ENCODE data around the gene MYADML2. TPM values are rescaled to one million over a fixed set of nuclear protein-coding genes. Genes with fewer than 3 reads are reported as not detected.
"Not testable (repeated sequence)": the region's sequence is repeated elsewhere in the genome, so short reads cannot be mapped to it uniquely, and the experiment has no call there.

Gene MYADML2
- total RNA-seq, 1 experiment from 2014 or later = not detected

DNA sequence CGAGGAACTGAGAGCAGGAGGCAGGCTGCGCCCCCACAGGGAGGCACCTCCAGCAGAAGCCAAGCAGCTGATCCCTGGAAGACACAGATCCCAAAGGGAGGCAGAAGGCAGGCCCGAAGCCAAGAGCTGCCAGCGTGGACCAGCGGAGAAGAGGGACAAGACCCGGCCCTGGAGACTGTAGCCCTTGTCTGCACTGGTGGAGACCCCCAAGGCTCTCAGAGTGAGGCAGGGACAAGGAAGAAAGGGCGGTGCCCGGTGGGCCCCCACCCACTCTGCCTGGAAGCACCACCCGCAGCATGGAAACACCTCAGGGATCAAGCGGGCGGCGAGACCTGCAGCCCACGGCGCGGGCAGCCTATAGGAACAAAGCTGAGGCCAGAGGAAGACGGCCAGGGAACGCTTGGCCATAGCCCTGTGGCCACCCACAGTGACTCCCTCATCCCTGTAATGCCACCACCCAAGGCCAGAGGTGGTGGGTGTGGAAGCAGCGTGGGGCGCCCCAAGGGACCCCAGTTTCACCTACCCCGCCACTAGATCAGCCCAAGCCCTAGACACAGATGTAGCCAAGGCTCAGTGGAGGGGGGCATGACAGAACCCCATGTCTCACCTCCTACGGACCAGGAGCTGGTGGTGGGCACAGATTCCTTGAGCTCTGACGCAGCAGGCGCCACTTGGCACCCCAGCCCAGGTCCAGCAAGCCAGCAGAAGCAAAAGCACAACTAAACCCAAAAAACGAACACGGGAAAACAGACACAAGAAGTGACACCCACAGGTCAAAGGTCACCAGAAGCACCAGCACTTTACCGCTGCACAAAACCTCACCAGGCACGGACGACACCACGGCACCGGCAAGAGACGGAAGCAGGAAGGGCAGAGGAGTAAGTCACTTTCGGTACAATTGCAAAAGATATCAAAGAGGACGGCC, 26.2 kb downstream of the MYADML2 start:
- no peak for DNase-seq (ENCODE audit: low read depth, low spot score)
- in situ Hi-C loops (cut with HindIII; ENCODE audit: low pct_unique_long_range_greater_than_20kb, low sequenced_read_pairs) = no loop called here

DNA sequence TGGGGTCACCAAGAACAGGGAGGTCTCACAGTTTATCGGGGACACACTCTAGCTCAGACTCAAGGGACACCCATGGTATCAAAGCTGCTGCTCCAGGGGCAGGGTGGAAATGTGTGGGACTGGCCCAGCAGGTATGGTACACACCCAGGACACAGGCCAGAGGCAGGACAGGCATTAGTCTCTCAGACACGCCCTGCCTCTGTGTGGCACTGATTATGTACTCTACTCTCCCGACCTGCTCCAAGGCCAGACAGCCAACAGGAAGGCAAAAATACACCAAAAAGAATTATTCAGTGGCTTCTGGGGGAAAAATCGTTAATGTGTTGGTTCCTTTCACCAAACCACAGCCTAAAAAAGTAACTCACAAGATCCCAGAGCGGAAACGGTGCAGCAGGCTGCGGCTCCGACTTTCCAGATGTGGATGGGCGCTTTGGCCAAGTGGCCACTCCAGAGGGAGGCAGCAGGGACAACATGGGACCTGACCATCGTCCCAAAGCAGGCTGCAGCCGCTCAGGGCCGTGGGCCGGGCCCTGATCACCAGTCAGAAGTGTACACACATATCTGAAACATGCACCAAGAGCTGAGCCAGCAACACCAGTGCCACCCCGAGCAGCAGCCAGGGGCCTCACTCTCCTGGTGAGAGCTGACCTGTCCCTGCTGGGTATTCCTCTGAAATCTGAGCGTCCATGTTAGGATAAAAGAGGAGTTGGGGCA, 28.0 kb downstream of the MYADML2 start:
- no peak for DNase-seq (ENCODE audit: low read depth, low spot score)
- in situ Hi-C loops (cut with HindIII; ENCODE audit: low pct_unique_long_range_greater_than_20kb, low sequenced_read_pairs) = no loop called here

DNA sequence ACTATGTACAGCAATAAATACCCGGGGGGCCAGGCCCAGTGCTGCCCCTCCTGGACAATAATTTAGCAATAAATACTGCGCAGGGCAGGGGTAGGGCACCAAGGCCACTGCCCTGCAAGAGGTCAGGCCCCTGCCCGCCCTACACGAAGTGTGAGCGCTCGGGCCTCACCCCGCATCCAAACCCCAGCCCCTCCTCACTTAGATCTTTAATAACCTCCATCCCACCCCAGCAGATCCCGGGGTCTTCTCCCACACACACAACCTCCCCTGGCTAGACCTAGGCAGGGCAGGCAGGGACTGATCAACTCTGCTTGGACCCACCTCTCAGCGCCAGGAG, 28.7 kb downstream of the MYADML2 start:
- in situ Hi-C loops (cut with HindIII; ENCODE audit: low pct_unique_long_range_greater_than_20kb, low sequenced_read_pairs); DNase-seq (ENCODE audit: low read depth, low spot score): not testable (repeated sequence)

DNA sequence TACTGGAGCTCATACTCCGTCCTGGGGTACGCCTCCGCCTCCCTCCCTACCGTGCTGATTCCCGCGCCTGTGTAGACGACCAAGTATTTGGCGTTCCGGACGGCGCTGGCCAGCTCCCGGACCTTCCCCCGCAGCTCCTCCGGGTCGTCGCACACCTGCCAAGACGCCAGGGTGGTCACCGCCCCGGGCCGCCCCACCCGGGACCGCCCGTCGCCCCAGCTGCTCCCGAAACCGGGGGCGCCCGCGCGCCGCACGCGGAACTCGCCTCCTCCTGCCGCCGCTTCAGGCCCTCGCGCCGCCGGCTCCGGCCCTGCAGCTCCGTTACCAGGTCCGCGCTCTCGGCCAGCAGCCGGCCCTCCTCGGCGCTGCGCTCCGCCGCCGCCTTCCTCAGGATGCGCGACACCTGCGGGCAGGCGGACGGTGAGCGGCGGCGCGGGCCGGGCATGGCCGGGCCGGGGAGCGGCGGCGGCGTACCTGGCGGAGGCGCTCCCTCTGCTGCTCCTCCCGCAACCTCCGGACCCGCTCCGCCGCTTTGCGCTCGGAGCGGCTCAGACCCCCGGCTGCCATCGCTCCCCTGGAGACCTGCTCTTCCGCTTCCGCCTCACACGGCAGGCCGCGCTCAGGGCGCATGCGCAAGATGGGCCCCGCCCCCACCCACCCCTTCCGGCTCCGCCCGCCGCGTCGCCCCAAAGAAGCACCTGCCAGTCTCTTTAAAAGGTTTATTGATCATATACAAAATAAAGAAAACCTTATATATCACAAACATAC, 29.3 kb downstream of the MYADML2 start, which contains the start of gene SIRT7:
Gene SIRT7, minus strand, starts transcription at position 612 of the 768 bp plus-strand sequence. Its CDS starts 45 bp downstream, at position 567.
- DNase-seq (ENCODE audit: low read depth, low spot score) = peak; percentile 89
- in situ Hi-C loops (cut with HindIII; ENCODE audit: low pct_unique_long_range_greater_than_20kb, low sequenced_read_pairs) = no loop called here

DNA sequence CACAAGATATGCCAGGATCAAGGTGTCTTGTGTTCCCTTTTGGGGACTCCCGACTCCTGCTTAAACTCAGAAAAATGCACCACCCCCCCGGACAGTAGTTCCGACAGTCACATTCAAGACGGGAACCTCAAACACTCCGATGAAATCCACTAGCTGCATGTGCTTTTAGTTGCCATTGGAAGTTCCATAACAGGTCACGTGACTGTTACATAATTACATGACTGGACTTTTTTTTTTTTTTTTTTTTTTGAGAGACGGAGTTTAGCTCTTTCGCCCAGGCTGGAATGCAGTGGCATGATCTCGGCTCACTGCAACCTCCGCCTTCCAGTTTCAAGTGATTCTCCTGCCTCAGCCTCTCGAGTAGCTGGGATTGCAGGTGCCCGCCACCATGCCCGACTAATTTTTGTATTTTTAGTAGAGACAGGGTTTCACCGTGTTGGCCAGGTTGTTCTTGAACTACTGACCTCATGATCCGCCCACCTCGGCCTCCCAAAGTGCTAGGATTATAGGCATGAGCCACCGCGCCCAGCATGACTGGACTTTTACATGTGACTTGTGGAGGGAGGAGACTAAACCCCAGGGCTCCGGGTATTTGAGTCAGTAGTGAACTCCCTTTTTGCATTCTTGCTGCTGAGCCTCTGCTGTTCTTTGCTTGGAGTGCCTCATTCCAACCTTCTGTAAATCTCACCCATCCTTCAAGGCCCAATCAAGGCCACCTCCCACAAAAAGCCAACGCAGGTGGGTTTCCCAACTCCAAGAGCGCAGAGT, 30.6 kb downstream of the MYADML2 start:
- in situ Hi-C loops (cut with HindIII; ENCODE audit: low pct_unique_long_range_greater_than_20kb, low sequenced_read_pairs) = no loop called here
- DNase-seq (ENCODE audit: low read depth, low spot score) = peak; percentile 52

DNA sequence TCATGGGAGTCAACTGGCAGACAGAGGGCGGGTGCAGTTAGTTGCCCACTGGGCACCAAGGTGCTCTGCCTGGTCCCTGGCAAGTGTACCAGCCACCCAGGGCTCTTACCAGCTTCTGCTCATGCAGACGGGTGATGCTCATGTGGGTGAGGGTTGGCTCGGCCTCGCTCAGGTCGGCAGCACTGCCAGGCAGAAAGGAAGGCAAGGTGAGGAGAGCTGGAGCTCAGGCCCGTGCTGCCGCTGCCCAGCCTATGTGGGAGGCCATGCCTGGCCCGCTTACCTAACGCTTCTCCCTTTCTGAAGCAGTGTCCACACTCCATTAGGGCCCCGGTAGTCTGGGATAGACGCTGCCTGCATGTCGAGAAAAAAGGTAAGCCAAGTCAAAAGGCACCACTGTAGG, 31.7 kb downstream of the MYADML2 start:
- in situ Hi-C loops (cut with HindIII; ENCODE audit: low pct_unique_long_range_greater_than_20kb, low sequenced_read_pairs) = no loop called here
- no peak for DNase-seq (ENCODE audit: low read depth, low spot score)

DNA sequence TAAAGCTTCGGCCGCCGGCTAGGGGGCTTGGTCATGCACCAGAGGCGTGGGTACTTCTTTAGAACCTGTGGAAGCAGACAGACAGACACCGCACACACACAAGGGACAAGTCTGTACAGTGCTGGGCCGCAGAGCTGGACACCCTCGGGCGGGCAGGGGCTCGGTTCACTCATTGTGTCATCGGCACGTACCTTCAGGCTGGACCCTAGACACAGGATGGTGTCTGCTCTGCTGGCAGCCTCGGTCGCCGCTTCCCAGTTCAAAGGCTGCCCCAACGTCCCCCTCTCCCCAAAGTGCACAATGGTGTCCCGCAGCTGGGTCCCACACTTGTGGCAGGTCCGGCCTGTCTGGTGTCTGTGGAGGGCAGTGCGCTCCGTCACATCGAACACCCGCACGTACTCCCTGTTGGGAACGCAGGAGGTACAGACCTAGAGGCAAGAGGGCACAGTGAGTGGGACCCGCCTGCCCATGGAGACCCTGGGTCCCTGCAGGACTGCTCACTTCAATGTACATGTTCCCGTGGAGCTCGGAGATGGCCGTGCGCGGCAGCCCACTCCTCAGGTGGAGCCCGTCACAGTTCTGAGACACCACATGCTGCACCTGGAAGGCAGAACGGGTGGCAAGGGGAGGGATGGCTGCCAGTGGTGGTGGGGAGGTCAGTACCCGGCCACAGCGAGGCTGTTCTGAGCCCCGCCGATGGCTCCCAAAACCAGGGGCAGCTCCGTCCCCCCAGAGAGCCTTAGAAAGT, 32.8 kb downstream of the MYADML2 start:
- no peak for DNase-seq (ENCODE audit: low read depth, low spot score)
- in situ Hi-C loops (cut with HindIII; ENCODE audit: low pct_unique_long_range_greater_than_20kb, low sequenced_read_pairs) = no loop called here

DNA sequence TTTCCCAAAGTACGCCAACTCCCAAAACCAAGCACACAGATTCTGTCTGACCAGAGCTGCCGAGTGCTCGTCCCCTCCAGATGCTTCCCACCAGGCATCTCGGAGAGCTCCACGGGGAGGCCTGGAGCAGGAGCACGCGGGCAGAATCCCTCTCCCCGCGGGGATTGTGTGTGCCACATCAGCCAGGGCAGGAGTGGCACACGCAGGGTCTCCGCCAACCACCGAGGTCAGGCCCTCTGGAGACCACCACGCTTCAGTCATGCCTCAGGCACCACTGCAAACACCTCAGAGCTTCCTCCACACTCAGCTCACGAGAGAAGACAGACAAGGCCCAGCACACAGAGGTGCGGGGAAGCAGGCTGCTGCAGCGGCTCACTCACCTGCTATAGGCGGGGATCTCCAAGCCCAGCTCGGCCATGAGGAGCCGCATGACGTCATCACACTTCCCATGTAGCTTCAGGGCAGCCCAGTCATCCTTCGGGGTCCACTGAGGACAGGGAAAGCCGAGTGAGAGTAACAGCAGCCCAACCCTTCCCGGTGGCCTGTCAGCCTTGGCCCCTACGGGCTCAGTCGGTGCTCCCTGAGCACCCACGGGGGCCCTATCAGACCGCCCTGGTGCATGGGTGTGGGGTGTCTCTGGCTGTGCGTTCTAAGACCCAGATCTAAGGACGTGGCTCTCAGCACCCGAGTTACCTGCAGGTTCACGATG, 33.5 kb downstream of the MYADML2 start:
- no peak for DNase-seq (ENCODE audit: low read depth, low spot score)
- in situ Hi-C loops (cut with HindIII; ENCODE audit: low pct_unique_long_range_greater_than_20kb, low sequenced_read_pairs) = no loop called here

DNA sequence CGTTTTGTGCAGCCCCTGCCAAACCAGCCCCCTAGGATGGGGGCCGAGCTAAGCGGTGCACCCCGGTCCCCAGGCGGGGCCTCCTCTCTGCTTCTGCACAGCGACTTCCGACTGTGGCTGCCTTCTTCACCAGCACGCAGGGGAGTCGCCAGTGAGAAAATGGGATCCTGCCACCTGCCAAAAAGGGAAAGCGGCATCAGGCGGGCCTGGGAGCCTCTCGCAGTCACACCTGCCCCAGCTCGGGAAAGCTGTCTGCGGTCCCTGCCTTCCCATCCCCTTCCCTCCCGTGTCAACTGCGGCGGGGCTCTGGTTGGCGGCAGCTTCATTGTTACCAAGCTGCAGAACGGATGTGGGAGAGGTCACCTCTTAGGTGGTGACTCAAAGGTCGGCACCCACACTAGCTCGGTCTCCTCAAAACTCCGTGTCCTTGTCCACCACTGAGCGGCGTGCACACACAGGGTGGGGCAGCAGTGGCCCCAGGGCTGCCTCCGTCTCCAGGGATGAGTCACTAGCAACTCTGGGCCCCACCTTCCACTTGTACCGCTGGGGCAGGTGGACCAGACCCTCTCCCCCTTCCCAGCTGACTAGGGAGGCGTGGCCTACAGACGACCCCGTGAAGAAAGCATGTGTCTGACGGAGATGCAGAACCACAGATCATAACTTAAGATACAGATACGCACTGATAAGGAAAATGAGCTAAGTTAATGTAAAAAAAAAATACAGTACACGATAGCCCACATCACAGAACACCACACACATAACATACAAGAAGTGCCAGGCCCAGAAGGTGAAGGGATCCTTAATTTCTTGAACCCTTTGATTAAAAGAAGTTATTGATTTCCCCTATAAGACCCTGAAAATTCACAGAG, 34.4 kb downstream of the MYADML2 start:
- in situ Hi-C loops (cut with HindIII; ENCODE audit: low pct_unique_long_range_greater_than_20kb, low sequenced_read_pairs) = no loop called here
- no peak for DNase-seq (ENCODE audit: low read depth, low spot score)

DNA sequence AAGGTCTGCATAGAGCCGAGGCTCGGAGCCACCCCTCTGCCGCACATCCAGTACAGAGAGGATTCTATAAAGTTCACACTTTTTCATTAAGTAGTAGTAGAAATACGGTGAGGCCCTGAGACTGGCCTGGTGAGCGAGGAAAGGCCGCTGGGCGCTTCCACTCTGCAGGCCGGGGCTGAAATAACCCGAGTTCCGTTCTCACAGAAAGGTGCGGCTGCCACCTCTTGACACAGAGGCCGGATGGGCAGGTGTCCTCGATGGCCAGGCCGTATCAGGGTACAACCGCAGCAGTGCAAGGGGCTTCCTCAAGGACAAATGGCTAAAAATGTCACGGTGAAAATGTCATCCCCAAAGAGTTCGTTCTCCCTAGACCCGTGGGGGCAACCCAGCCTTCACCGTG, 35.1 kb downstream of the MYADML2 start:
- in situ Hi-C loops (cut with HindIII; ENCODE audit: low pct_unique_long_range_greater_than_20kb, low sequenced_read_pairs) = no loop called here
- no peak for DNase-seq (ENCODE audit: low read depth, low spot score)

DNA sequence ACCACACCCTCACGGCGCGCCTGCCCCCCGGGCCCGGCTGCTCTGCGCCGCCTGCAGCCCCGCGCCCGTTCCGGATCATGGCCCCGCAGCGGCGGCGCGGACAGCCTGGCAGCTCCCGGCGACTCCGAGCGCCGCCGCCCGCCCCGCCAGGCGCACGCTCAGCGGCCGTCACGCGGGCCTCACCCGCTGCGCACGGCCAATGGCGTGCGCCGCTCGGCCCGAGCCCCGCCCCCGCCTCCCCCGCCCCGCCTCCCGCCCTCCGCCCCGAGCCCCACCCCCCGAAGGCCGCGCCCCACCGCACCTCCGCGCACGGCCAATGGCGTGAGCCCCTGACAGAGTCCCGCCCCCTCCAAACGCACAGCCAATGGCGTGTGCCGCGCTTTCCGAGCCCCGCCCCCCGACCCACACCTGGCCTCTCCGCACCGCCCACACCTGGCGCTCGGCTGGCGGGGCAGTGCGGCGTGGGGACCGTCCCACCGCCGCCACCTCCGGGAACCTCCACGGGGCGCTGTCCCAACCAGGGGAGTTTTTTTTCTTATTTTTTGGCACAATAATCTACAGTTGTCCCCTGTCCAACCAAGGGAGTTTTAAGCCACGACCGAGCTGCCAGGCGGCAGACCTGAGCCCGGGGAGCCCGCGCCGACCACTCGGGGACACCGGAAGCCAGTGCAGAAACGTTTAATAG, 35.6 kb downstream of the MYADML2 start, which contains the start of gene PCYT2:
Gene PCYT2, minus strand, starts transcription at position 123 of the 685 bp plus-strand sequence. Its CDS starts 44 bp downstream, at position 79.
- in situ Hi-C loops (cut with HindIII; ENCODE audit: low pct_unique_long_range_greater_than_20kb, low sequenced_read_pairs) = no loop called here
- DNase-seq (ENCODE audit: low read depth, low spot score) = peak; percentile 96

DNA sequence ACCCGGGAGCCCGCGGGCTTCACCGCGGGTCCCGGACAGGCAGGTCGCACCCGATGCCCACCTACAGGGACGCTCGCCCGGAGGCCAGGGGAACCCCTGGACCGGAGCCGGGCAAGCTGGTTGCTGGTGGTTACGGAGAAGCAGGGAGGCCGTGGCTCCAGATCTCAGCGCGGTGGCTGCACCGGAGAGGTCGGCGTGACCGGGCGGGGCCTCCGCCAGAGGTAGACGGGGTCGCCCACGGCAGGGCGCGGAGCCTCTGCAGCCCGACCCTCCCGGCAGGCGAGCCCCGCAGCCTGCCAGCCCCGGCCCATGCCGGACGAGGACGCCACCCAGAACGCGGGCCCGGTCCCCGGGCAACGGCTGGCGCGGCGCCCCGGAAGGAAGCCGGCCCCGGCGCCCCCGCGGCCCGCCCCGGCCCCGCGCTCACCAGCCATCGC, 36.2 kb downstream of the MYADML2 start:
- DNase-seq (ENCODE audit: low read depth, low spot score) = no peak
- in situ Hi-C loops (cut with HindIII; ENCODE audit: low pct_unique_long_range_greater_than_20kb, low sequenced_read_pairs) = no loop called here

DNA sequence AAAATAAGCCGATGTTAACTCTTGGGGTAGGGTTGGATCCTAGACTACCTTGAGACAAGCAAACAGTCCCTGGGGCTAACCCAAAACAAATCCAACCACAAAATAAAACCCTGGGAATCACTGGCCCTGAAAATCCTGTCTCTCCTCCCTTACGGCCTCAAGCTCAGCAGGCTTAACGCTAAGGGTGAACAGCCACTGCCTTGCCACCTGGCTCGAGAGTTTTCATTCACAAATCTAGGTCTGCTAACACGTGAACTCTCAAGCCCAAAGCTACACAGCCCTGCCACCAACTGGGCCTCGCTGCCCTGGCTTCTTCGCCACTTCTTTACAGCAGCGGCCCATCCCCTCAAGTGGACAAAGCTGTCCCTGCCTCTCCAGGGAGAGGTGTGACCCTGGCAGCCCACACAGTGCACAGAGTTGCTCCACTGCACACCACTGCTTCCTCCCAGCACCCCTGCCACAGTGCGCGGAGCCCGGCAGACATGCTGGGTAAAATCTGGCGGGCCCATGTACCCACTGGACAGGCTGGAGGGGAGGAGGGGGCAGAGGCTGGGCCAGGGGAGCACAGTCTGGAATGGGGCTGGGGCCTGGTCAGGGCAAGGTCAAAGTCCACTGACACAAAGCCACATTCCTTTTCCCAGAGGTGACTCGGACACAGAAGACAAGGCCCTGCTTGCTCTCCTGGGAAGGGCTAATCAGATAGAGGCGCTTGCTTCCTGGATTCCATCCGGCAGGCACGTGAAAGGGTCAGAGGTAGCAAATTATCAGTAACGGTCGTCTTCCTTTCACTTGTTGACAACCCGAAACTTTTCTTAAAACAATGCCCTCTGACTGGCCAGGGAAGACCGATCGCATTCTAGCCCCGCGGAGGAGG, 36.8 kb downstream of the MYADML2 start:
- in situ Hi-C loops (cut with HindIII; ENCODE audit: low pct_unique_long_range_greater_than_20kb, low sequenced_read_pairs) = no loop called here
- DNase-seq (ENCODE audit: low read depth, low spot score) = no peak

DNA sequence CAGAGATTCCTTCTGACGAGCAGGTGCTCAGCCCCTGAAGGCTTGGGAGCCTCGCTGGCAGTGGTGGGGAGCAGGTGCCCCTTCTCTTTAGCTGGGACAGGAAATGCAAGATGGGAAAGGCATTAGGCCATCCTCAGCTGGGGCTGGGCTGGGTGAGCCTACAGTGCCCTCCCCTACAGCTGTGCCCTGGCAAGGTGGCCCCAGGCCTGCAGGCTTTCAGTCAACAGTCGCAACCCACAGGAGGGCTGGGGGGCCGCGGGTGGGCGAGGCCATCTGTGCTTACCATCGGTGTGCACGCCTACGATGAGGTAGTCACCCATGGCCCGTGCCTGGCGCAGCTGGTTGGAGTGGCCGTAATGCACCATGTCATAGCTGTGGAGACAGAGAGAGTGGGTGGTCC, 37.8 kb downstream of the MYADML2 start:
- no peak for DNase-seq (ENCODE audit: low read depth, low spot score)
- in situ Hi-C loops (cut with HindIII; ENCODE audit: low pct_unique_long_range_greater_than_20kb, low sequenced_read_pairs) = no loop called here
